Placental pericyte (primary cell): ENCODE data around the gene TNFAIP3. TPM values are rescaled to one million over a fixed set of nuclear protein-coding genes. Genes with fewer than 3 reads are reported as not detected.

Experiments
- total RNA-seq: library from RNA; depleted of rRNA; stranded (reverse); fragments of >200 nt; gene quantifications from 2 replicates; pipeline ENCODE4 v1.2.3, GENCODE V29; 2012

The TNFAIP3 gene
- total RNA-seq, result 10.3 and 19.0 TPM in 2 replicates

GRCh38 chr6:137866914-137867684 is at the start of gene TNFAIP3:
TSS of gene TNFAIP3 (plus strand) at chr6:137867259. CDS start at chr6:137871228, 3,969 bp downstream.

Other genes with a start within 250 kb of the TNFAIP3 start
- gene PERP, start 240.2 kb downstream of the TNFAIP3 start, total RNA-seq, result 10.7 and 18.6 TPM in 2 replicates